GM10248 (cell line): ENCODE data around the gene CHST14.

Experiments used
- CTCF ChIA-PET: fragments of 300-600 bp; sonication (Branson Sonifier 250); formaldehyde crosslinking; extraction: SDS; loops from one replicate; lab custom pipeline; 2021; ENCODE audit warnings: antibody characterized with exemption; lab: Yijun Ruan, JAX
- POLR2A ChIA-PET: fragments of 350-650 bp; sonication (Branson Sonifier 250); formaldehyde crosslinking; extraction: SDS; loops from one replicate; lab custom pipeline; 2020; ENCODE audit warnings: antibody characterized with exemption; lab: Yijun Ruan, JAX
- DNase-seq: peaks from one replicate; pipeline ENCODE4 v3.0.0; 2012; ENCODE audit errors: extremely low spot score
- CTCF ChIP-seq: IDR thresholded peaks from 2 replicates; pipeline ENCODE4 v1.5.1; 2012; ENCODE audit warnings: mild to moderate bottlenecking, low read depth; ENCODE audit errors: extremely low read depth, missing control alignments, control extremely low read depth

The CHST14 gene

GRCh38 chr15:40440743-40441564, 29.8 kb upstream of the CHST14 start, which contains the start of gene BAHD1:
Gene BAHD1 (plus strand): TSS chr15:40440953. CDS start chr15:40458465, 17,512 bp downstream.
- peak; percentile 100 for DNase-seq
- peak; percentile 18 for TF ChIP-seq CTCF
- CTCF ChIA-PET, result interaction anchor here (0.9 to 4.0 kb wide), 14 partner anchors 9 to 416 kb away, joined by 3 to 16 read pairs (median 5); no protein-coding TSS in a partner anchor
- POLR2A ChIA-PET, result no interaction called here

DNA sequence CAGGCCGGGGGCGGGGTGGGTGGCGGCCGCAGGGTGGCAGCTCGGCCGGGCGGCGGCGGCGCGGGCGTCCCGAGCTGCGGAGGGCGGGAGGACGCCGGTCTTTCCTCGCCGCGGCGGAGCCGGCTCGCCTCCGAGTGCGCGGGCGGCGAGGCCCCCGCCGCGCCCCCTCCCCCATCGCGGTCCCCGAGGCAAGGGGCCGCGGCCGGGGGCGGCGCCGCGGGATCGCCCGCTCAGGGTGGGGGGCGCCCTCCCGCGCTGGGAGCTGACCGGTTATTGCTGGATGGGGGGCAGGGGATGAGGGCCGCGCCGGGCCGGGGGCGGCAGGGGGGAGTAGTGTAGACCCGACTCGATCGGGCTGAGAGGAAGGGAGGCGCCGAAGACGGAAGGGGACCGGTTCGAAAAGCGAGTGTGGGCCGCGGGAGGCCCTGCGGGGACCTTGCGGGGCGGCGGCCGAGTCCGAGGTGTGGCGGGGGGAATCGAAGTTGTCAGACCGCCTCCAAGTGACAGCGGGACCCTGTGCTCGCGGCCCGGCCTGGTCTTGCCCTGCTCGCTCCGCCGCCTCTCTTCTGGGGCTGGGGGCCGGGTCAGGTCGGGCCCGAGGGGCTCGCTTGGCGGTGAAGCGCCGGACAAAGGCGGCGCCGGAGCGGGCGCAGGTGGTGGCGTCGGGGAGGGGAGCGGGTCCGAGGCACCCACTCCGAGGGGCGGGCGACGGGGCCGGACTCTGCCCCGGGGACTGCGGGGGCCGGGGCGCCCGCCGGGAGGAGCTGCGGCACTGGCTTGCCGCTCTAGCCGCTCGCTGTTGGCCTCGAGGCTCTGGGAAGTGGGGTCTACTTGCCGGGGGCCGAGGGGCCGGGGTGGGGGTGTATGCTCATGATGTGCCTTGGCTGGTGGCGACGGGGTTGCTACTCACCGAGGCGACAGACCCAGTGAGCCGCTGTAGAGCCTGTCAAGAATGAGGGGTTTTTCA, 28.9 kb upstream of the CHST14 start:
- CTCF ChIA-PET, result interaction anchor here (0.7 to 4.0 kb wide), 13 partner anchors 8 to 453 kb away, joined by 3 to 16 read pairs (median 4); partner anchors contain the start of gene VPS18
- peak; percentile 42 for TF ChIP-seq CTCF
- POLR2A ChIA-PET, result no interaction called here
- peak; percentile 59 for DNase-seq

- TF ChIP-seq CTCF, result no peak
- POLR2A ChIA-PET, result no interaction called here
- CTCF ChIA-PET, result interaction anchor here (1.0 to 3.8 kb wide), 9 partner anchors 7 to 451 kb away, joined by 3 to 13 read pairs (median 4); partner anchors contain the start of gene VPS18
- DNase-seq, result no peak
Measured at GRCh38 chr15:40443255-40443654, 27.5 kb upstream of the CHST14 start.

GRCh38 chr15:40443846-40444245, 26.9 kb upstream of the CHST14 start:
- DNase-seq, result no peak
- CTCF ChIA-PET, result interaction anchor here (1.5 to 3.8 kb wide), 2 partner anchors 19 to 22 kb away, joined by 4 to 13 read pairs; no protein-coding TSS in a partner anchor
- TF ChIP-seq CTCF, result no peak
- POLR2A ChIA-PET, result no interaction called here

GRCh38 chr15:40444736-40445135, 26.0 kb upstream of the CHST14 start:
- DNase-seq, result no peak
- POLR2A ChIA-PET, result interaction anchor here (0.6 kb wide), 1 partner anchor 527 kb away, joined by 5 read pairs; no protein-coding TSS in a partner anchor
- no peak for TF ChIP-seq CTCF
- CTCF ChIA-PET, result interaction anchor here (1.1 to 1.4 kb wide), 2 partner anchors 10 to 107 kb away, joined by 5 to 6 read pairs; no protein-coding TSS in a partner anchor
